OCI-LY3 (cell line): Measurements from ENCODE around the gene DCP2.

Experiments used
- H2AFZ ChIP-seq: fragments of 200-600, 300-600 bp; shearing (Covaris generic); 2 replicates; pipeline ENCODE4 v1.6.0; 2014; ENCODE audit warnings: antibody characterized with exemption, low read depth, low read length
- H3K27ac ChIP-seq: fragments of 200-600, 300-600 bp; sonication (generic); 2 replicates; pipeline ENCODE4 v1.5.1; 2014; ENCODE audit warnings: mild to moderate bottlenecking, low read length, moderate library complexity, mixed read lengths
- H3K27me3 ChIP-seq: fragments of 200-600, 300-600 bp; sonication (generic); 2 replicates; pipeline ENCODE4 v1.6.1; 2014; ENCODE audit warnings: low read depth, low read length, mixed read lengths
- H3K36me3 ChIP-seq: fragments of 200-600, 300-600 bp; sonication (generic); replicated peaks from 2 replicates; pipeline ENCODE3; 2014; ENCODE audit warnings: low read depth, low read length, mixed read lengths
- H3K4me1 ChIP-seq: fragments of 300-600, 200-600 bp; sonication (generic); 2 replicates; pipeline ENCODE4 v1.6.1; 2014; ENCODE audit warnings: low read length, mixed read lengths
- H3K4me2 ChIP-seq: fragments of 200-600, 300-600 bp; sonication (generic); 2 replicates; pipeline ENCODE4 v1.6.1; 2014; ENCODE audit warnings: low read length, mixed read lengths
- H3K4me3 ChIP-seq: fragments of 300-600, 200-600 bp; sonication (generic); 2 replicates; pipeline ENCODE4 v1.5.1; 2014; ENCODE audit warnings: antibody characterized with exemption, mild to moderate bottlenecking, low read length, moderate library complexity
- H3K79me2 ChIP-seq: fragments of 300-600, 200-600 bp; shearing (Covaris generic); 2 replicates; pipeline ENCODE4 v1.6.1; 2014; ENCODE audit warnings: mild to moderate bottlenecking, low read length, mixed read lengths
- H3K9ac ChIP-seq: fragments of 300-600, 200-600 bp; shearing (Covaris generic); 2 replicates; pipeline ENCODE4 v1.6.0; 2014; ENCODE audit warnings: mild to moderate bottlenecking, low read length, moderate library complexity
- H3K9me3 ChIP-seq: fragments of 200-600, 300-600 bp; shearing (Covaris generic); 2 replicates; pipeline ENCODE4 v1.6.1; 2014; ENCODE audit warnings: low read length, mixed read lengths; ENCODE audit not compliant: insufficient read depth
- H4K20me1 ChIP-seq: fragments of 200-600, 300-600 bp; sonication (generic); 2 replicates; pipeline ENCODE4 v1.6.1; 2016; ENCODE audit warnings: low read length, mixed read lengths; ENCODE audit not compliant: insufficient read depth
- EZH2phosphoT487 ChIP-seq: fragments of 200-600 bp; shearing (Covaris generic); IDR thresholded peaks from 2 replicates; pipeline ENCODE4 v1.6.1; 2018; ENCODE audit warnings: antibody characterized with exemption, mixed run types, low read depth
- TF ChIP-seq, protein P1 (sequence below): fragments of 200-600, 300-600 bp; sonication (generic); IDR thresholded peaks from 2 replicates; pipeline ENCODE4 v1.5.1; 2014; ENCODE audit warnings: antibody characterized with exemption, low read length, low read depth

DCP2 gene

DNA sequence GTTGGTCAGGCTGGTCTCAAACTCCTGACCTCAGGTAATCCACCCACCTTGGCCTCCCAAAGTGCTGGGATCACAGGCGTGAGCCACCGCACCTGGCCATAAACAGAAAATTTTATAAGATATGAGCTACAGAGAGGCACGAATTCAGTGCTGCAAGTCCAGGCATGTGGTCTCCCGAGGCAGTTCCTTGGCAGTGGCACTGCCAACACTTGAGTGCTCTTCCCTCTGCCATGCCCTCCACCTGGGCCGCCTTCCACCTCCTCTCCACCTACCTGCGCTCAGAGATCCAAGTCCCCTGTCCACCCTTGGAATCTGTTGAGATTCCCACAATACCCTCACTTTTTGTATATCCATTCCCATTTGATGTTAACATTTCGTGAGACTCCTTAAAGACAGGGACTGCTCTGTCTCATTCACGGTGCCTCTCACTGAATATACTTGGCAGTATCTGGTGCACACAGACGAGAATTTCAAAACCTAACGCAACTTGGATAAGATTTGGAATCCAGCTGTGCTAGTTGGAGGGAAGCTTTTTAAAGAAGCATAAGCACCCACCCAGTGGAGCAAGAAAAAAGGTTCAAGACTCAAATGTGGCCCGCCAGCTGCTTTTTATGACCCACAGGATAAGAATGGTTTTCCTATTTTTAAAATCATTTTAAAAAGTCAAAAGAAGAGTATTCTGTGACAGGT, 68.3 kb downstream of the DCP2 start:
- no peaks in the 10 kb centered on the region for H3K27me3 ChIP-seq
- no peaks in the 10 kb centered on the region for H3K79me2 ChIP-seq
- no peaks in the 10 kb centered on the region for H4K20me1 ChIP-seq
- no peaks in the 10 kb centered on the region for H3K36me3 ChIP-seq
- no peak overlapping the region for H3K27ac ChIP-seq
- H3K4me2 ChIP-seq: no peak overlapping the region
- H2AFZ ChIP-seq: no peak overlapping the region
- peaks cover 13% of the 10 kb centered on the region for H3K4me1 ChIP-seq
- H3K9me3 ChIP-seq: no peaks in the 10 kb centered on the region
- no peak overlapping the region for H3K4me3 ChIP-seq
- TF ChIP-seq, protein P1, sequence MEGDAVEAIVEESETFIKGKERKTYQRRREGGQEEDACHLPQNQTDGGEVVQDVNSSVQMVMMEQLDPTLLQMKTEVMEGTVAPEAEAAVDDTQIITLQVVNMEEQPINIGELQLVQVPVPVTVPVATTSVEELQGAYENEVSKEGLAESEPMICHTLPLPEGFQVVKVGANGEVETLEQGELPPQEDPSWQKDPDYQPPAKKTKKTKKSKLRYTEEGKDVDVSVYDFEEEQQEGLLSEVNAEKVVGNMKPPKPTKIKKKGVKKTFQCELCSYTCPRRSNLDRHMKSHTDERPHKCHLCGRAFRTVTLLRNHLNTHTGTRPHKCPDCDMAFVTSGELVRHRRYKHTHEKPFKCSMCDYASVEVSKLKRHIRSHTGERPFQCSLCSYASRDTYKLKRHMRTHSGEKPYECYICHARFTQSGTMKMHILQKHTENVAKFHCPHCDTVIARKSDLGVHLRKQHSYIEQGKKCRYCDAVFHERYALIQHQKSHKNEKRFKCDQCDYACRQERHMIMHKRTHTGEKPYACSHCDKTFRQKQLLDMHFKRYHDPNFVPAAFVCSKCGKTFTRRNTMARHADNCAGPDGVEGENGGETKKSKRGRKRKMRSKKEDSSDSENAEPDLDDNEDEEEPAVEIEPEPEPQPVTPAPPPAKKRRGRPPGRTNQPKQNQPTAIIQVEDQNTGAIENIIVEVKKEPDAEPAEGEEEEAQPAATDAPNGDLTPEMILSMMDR: no peak
- TF ChIP-seq EZH2phosphoT487: no peak
- H3K9ac ChIP-seq: no peak overlapping the region

DNA sequence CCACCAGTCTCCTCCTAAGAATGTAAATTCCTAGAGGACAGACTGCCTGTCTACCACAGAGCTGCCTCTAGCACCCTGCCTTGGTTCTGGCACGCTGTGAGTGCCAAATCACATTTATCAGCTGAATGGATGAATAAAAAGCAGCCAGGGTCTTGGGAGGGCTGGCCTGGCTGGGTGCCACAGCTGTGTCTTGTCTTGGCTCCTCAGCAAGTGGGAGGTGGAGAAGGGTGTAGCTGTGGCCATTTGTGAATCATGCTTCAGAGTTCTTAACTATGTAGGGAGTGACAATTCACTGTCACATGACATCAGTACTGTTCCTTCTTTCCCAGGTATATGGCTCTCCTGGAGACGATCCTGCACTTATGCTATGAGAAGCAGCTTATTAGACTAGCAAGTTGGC, 70.6 kb downstream of the DCP2 start:
- TF ChIP-seq, protein P1: no peak
- TF ChIP-seq EZH2phosphoT487: no peak
- no peaks in the 10 kb centered on the region for H3K36me3 ChIP-seq
- H3K27me3 ChIP-seq: no peaks in the 10 kb centered on the region
- peaks cover 13% of the 10 kb centered on the region for H3K4me1 ChIP-seq
- H3K27ac ChIP-seq: no peak overlapping the region
- H3K9ac ChIP-seq: no peak overlapping the region
- H3K9me3 ChIP-seq: no peaks in the 10 kb centered on the region
- no peaks in the 10 kb centered on the region for H4K20me1 ChIP-seq
- peak overlapping the region; percentile 70 for H3K4me3 ChIP-seq
- H2AFZ ChIP-seq: no peak overlapping the region
- H3K4me2 ChIP-seq: peak overlapping the region; percentile 92
- H3K79me2 ChIP-seq: no peaks in the 10 kb centered on the region

DNA sequence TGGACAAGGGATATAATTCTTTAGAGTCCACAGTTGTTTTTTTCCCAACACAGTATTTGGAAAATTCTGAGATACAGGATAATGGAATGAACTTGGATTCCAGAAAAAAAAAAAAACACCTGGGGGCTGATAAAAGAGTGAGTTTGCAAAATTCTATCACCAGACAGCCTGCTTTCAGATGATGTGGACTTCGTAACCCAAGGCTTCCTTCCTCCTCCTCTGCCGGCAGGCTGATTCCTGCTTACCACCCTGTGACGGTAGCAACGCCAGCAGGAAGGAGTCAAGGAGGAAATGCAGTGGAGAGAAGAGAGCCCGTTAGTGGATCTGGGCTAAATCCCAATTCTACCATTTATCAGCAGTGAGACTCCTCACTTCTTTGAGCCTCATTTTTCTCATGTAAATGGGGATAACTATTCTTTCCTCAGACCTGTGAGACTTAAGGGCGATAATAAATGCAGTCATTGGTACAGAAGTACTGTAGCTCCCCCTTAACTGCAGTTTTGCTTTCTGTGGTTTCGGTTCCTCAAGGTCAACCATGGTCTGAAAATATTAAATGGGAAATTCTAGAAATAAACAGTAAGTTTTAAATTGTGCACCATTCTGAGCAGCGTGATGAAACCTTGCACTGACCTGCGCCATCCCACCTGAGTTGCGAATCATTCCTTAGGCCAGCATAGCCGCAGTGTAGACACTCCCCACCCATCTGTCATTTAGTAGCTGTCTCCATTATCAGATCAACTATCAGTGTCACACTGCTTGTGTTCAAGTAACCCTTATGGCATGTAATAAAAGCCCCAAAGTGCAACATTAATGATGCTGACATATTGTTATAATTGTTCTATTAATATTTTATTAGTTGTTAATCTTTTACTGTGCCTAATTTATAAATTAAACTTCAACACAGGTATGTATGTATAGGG, 71.4 kb downstream of the DCP2 start:
- Histone ChIP-seq H3K36me3 (no peaks in the 10 kb centered on the region), H3K9me3 (no peaks in the 10 kb centered on the region), H3K9ac (no peak overlapping the region), H4K20me1 (no peaks in the 10 kb centered on the region), H3K4me3 (peak overlapping the region; percentile 70), H3K4me1 (peaks cover 13% of the 10 kb centered on the region), H3K4me2 (peak overlapping the region; percentile 92), H3K27ac (no peak overlapping the region), H3K27me3 (no peaks in the 10 kb centered on the region), H2AFZ (peak overlapping the region; percentile 97), H3K79me2 (no peaks in the 10 kb centered on the region)
- TF ChIP-seq EZH2phosphoT487: no peak
- TF ChIP-seq, protein P1: no peak

DNA sequence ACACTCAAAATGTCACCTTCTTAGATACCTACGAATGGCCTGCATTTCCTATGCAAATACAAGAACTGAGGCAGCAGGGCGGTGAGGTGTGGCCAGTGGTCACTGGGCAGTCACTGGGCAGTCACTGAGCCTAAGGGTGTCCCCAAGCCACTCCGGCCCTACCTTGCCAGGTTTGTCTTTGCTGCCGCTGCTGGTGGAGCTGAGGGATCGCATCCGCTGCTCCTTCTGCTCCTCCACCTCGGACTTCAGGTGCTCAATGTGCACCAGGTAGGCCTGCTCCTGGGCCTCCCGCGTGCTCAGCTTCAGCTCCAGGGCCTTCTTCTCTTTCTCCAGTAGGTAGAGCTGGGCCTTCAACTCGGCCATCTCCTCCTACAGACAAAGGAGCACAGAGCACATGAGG, 72.3 kb downstream of the DCP2 start:
- Histone ChIP-seq H4K20me1 (no peaks in the 10 kb centered on the region), H3K4me1 (peaks cover 13% of the 10 kb centered on the region), H3K27ac (no peak overlapping the region), H2AFZ (no peak overlapping the region), H3K27me3 (no peaks in the 10 kb centered on the region), H3K4me2 (no peak overlapping the region), H3K79me2 (no peaks in the 10 kb centered on the region), H3K4me3 (no peak overlapping the region), H3K9ac (no peak overlapping the region), H3K36me3 (no peaks in the 10 kb centered on the region), H3K9me3 (no peaks in the 10 kb centered on the region)
- no peak for TF ChIP-seq EZH2phosphoT487
- TF ChIP-seq, protein P1: no peak
